HL-60/S4 treated with retinoic acid at 250 ng/mL for 4 days and 3 days (cell line): ENCODE measurements around the gene CISTR.

ENCODE experiments used
- in situ Hi-C: fragments of 300-500 bp; cut with MboI; formaldehyde crosslinking; loops from 2 replicates; pipeline ENCODE4 v1.7.0; 2022; ENCODE audit warnings: low sequenced_read_pairs

The CISTR gene

DNA sequence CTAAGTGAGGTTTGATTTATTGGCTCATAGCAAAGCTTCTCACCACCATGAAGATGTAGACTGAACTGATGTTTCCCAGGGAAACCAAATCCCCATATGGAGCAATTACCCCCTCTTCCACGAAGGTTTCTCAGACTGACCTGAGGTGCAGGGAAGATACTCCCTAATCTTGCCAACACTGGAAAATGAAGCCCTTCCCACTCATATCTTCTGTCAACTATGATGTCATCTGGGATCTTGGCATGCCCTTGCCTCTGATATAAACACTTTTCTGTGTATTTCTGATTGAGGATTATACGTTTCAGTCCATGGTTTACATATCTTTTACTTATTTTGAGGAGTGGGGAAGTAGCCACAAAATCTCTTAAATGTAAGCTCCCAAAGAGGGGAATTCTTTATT is 14.1 kb upstream of the CISTR start:
- in situ Hi-C loops, result loop anchor here (25.0 kb wide), 1 partner anchor 446 kb away; no protein-coding TSS in a partner anchor

- in situ Hi-C loops, result loop anchor here (25.0 kb wide), 1 partner anchor 448 kb away; no protein-coding TSS in a partner anchor
These were observed 12.8 kb upstream of the CISTR start for GRCh38 chr12:53764615-53765014.

DNA sequence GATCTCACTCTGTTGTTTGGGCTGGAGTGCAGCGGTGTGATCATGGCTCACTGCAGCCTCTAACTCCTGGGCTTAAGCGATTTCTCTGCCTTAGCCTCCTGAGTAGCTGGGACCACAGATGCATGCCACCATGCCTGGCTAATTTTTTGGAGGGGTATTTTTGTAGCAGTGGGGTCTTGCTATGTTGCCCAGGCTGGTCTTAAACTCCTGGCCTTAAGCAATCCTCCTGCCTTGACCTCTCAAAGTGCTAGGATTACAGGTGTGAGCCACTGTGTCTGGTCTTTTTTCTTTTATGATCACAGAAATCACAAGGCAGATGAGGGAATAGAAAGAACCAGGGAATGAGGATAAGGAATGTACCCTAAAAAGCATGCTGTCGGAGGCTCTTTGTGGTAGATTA is 11.0 kb upstream of the CISTR start:
- in situ Hi-C loops, result loop anchor here (25.0 kb wide), 1 partner anchor 450 kb away; no protein-coding TSS in a partner anchor

GRCh38 chr12:53761306-53761705 is 9.5 kb upstream of the CISTR start:
- in situ Hi-C loops, result loop anchor here (25.0 kb wide), 1 partner anchor 451 kb away; no protein-coding TSS in a partner anchor

DNA sequence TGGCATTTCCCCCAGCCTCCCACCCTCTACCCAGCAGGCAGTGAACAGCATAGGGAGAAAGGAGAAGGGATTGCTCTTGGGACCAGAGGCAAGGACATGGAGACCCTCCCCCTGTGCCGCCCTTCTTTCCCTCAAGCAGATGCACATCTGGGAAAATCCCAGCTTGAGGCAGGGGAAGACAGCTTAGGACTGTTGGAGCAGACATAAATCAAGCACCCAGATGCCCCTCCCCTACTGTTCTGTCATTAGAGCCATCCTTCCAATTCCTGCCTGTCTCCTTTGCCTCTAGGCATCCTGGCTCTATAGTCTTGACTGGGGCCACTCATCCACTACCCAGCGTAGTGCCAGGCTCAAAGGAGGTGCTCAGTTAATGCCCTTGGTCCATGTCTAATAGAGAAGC is 7.5 kb upstream of the CISTR start:
- in situ Hi-C loops, result loop anchor here (25.0 kb wide), 1 partner anchor 453 kb away; no protein-coding TSS in a partner anchor

- in situ Hi-C loops, result loop anchor here (25.0 kb wide), 1 partner anchor 454 kb away; no protein-coding TSS in a partner anchor
These were observed 6.9 kb upstream of the CISTR start for GRCh38 chr12:53758730-53759103.

DNA sequence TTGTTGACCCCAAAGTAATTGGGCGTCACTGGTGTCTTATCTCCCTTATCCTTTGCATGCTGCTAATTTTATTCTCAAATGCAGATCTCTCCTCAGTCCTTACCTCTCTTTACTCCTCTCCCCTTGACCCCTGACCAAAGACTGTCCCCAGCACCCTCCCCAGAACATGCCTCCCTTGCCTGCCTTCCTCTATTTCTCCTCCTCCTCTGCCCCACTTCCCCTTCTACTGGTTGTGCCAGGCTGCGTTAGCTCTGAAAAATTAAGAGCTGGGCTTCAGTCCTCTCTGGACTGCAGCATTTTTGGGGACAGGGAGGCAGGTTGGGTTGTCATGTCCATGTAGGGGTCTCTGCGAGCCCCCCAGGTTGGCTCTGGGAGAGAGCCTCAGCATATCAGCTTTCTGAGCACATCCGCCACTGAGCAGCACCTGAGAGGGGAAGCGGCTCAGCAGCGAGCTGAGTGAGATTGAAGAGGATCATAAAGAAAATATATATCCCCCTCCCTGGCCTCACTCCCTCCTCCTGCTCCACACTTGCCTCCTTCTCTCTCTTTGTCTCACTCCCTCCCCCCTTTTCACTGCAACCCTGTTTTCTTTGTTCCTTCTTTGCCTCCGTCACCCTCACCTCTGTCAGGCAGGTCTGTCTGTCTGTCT is 6.4 kb upstream of the CISTR start:
- in situ Hi-C loops, result loop anchor here (25.0 kb wide), 1 partner anchor 454 kb away; no protein-coding TSS in a partner anchor

DNA sequence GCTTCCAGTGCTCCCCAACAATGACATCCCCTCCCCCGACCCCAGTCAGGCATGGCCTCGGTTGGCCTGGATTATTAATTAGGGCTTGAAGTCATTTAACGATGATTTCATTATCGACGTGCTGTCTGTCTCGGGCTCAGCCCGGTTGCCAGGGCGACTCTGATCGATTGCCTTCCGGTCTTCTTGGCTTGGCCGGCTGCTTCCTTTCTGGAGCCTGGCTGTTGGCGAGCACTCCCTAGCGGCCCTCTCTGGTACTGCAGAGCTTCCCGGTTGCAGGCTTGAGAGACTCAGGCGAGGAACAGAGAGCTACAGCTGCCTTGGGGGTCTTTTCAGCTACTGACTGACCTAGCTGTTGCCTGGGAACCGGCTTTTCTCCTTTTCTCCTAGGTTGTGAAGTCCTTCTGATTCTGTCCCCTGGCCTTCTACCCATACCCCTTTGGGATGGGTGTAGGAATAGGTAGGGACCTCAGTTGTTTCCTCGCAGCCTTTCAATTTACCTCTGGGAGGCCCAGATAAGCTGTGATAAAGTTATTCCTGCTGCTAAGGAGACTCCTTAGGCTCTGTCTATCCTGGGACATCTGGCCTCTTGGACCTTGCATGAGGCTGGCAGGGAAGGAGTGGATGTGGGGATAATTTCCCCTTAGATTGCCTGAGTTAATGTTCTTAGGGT is 5.5 kb upstream of the CISTR start:
- in situ Hi-C loops, result loop anchor here (25.0 kb wide), 1 partner anchor 455 kb away; no protein-coding TSS in a partner anchor

- in situ Hi-C loops, result loop anchor here (25.0 kb wide), 1 partner anchor 456 kb away; no protein-coding TSS in a partner anchor
These were observed 4.7 kb upstream of the CISTR start for GRCh38 chr12:53756300-53757100.

GRCh38 chr12:53755893-53756292 is 4.1 kb upstream of the CISTR start:
- in situ Hi-C loops, result loop anchor here (25.0 kb wide), 1 partner anchor 456 kb away; no protein-coding TSS in a partner anchor

DNA sequence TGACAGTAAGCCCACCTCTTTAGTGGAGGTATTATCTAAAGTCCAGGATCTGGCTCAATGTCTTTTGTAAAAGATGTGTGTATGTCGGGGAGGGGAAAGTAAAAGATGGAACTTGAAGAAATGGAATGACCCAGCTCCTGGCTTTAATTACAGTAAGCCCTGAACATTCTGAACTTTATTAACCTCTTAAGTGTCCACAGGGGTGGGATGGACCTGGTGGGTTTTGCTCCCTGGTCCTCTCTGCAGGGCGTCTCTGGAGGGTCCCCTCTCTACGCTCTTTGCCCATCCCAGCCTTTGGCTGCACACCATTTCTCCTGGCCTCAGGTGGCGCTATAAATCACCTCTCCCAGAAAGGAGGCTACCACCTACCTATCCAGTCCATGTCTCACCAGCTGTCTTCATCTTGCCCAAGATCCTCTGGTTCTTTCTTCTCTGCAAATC is 3.7 kb upstream of the CISTR start:
- in situ Hi-C loops, result loop anchor here (25.0 kb wide), 1 partner anchor 457 kb away; no protein-coding TSS in a partner anchor

- in situ Hi-C loops, result loop anchor here (25.0 kb wide), 1 partner anchor 458 kb away; no protein-coding TSS in a partner anchor
These were observed 3.0 kb upstream of the CISTR start for GRCh38 chr12:53754633-53755264.

- in situ Hi-C loops, result loop anchor here (25.0 kb wide), 1 partner anchor 458 kb away; no protein-coding TSS in a partner anchor
These were observed 2.4 kb upstream of the CISTR start for GRCh38 chr12:53754188-53754585.

DNA sequence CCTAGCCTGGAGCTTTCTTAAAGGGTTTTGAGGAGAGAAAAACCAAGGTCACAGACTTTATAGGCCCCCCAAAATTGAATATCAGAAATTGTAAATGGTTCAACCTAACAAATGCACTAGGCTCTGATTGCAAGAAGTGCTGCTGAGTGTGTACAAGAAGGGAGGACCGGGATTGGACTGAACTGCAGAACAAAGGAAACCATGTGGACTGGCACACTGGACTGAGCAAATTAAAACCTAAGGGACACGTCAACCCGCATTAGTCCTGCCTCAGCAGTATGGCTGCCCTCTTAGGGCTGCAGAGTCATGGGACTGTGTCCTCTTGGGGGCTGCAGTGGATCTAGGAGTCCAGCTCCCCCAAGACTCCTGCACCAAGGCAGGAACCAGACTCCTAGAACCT is 842 bp upstream of the CISTR start:
- in situ Hi-C loops, result loop anchor here (25.0 kb wide), 1 partner anchor 460 kb away; no protein-coding TSS in a partner anchor

- in situ Hi-C loops, result loop anchor here (25.0 kb wide), 1 partner anchor 460 kb away; no protein-coding TSS in a partner anchor
These were observed 418 bp upstream of the CISTR start for GRCh38 chr12:53752192-53752601.

GRCh38 chr12:53750812-53751335 is 905 bp downstream of the CISTR start:
- in situ Hi-C loops, result loop anchor here (25.0 kb wide), 1 partner anchor 461 kb away; no protein-coding TSS in a partner anchor

DNA sequence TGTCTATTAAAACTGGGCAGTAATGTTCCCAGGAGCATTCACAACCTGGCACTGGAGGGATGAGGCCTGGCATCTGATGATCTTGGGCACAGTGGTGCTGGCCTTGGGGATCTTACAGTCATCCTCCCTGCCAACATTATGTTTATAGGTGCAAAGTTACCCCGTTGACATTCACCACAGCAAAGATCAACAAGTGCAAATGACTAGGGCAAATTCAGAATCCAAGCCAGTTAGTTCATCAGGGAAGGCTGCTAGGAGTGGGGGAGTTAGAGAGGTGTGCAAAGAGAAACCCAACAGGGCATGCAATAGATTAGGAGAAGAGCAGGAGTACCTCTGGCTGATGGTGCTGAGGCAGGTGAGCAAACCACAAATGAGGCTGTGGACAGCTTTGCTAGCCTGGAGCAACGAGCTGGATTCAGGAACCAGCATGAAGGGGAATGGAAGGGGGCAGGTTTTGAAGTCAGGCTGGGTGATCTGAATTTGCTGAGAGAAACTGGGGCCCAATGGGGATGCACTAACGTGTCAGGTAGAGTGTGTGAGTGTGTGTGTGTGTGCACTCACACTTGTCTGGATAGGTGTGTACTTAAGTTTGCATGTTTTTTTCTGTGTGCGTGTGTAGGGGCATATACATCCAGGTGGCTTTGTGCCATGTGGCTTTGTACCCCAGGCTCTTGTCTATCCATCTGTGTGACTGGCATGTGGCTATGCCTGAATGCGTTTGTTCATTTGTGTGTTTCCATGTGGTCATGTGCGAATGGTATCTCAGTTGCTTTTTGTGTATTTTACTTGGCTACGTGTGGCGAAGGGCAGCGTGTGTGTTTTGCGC is 1.6 kb downstream of the CISTR start:
- in situ Hi-C loops, result loop anchor here (25.0 kb wide), 1 partner anchor 462 kb away; no protein-coding TSS in a partner anchor

DNA sequence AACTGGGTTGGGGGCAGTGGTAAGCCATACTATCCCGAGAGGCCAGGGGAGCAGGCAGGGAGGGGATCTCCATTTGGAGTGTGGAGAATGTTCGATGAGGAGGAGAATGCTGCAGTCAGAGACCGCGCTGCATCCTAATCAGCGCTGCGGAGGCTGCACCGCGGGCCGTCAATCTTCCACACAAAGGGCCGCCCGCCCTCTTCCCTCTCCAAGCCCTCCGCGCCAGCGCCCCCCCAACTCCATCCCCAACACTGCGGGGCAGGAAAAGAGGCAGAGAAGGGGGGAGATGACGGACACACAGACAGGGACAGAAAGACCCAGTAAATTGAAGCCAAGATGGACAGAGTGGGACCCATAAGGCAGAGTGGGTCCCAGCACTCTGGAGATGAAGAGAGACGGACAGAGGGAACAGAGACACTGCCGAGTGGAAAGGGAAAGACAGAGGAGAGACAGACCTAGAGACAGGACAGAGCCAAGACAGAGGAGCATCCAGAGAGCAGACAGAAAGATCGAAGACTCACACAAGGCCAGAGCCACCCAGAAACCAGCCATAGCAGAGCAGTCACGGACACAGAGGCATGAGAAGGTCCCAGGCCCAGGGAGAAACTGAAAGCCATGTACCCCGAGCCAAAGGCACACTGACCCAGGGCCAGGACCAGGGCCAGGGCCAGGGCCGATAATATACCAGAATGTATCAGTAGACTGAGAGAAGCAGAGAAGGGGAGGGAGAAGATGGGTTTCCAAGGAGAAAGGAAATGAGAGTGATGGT is 3.5 kb downstream of the CISTR start:
- in situ Hi-C loops, result no loop called here
